B cell (primary cell): ENCODE results near the gene WDFY4.

ENCODE experiments used
- CTCF ChIP-seq: fragments of 200-600 bp; IDR thresholded peaks from one replicate; pipeline ENCODE4 v1.8.0; 2022; ENCODE audit warnings: antibody characterized with exemption, mild to moderate bottlenecking
- EZH2 ChIP-seq: IDR thresholded peaks from 2 replicates; pipeline ENCODE4 v1.6.1; 2012; ENCODE audit warnings: borderline replicate concordance, low read depth, mild to moderate bottlenecking, moderate library complexity, low read length; ENCODE audit not compliant: insufficient read depth, poor library complexity, severe bottlenecking

GRCh38 chr10:48782386-48782785 is 97.7 kb downstream of the WDFY4 start:
- TF ChIP-seq CTCF (no peak), EZH2 (no peak)
